Cerebellar nuclear complex (tissue), 1 donor: ENCODE data around the gene RNF31.
"Not testable (repeated sequence)": the region's sequence is repeated elsewhere in the genome, so short reads cannot be mapped to it uniquely, and the experiment has no call there.

ENCODE experiments used
- DNase-seq, 2 experiments: peaks; one replicate each; lab custom pipeline; 2025; lab: John Stamatoyannopoulos, UW

The RNF31 gene

DNA sequence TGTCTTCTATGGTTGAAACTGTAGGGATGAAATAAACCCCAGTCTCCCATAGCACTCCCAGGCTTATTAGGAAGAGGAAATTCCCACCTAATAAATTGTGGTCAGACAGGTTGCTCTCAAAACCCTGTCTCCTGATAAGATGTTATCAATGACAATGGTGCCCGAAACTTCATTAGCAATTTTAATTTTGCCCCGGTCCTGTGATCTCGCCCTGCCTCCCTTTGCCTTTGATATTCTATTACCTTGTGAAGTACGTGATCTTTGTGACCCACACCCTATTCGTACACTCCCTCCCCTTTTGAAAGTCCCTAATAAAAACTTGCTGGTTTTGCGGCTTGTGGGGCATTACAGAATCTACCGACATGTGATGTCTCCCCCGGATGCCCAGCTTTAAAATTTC, 55.2 kb downstream of the RNF31 start:
- not testable (repeated sequence) for DNase-seq

DNA sequence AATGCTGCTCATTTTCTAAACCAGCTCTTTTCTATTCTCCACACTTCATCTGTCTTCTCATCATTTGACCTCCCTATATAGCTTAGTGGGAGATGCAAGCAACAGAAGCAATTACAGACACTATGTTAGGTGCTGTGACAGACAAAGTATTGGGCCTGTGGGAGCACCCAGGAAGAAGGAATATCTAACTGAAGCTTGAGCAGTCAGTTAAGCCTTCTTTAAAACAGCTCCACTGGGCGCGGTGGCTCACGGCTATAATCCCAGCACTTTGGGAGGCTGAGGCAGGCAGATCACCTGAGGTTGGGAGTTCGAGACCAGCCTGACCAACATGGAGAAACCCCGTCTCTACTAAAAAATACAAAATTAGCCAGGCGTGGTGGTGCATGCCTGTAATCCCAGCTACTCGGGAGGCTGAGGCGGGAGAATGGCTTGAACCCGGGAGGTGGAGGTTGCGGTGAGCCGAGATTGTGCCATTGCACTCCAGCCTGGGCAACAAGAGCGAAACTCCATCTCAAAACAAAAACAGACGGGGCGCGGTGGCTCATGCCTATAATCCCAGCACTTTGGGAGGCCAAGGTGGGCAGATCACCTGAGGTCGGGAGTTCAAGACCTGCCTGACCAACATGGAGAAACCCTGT, 56.1 kb downstream of the RNF31 start:
- not testable (repeated sequence) for DNase-seq

- DNase-seq = no peak
Observed at GRCh38 chr14:24204163-24205146, 57.2 kb downstream of the RNF31 start.

GRCh38 chr14:24206260-24207103, 59.2 kb downstream of the RNF31 start:
- DNase-seq = no peak

- DNase-seq = no peak
Observed at GRCh38 chr14:24207104-24207551, 59.8 kb downstream of the RNF31 start.

DNA sequence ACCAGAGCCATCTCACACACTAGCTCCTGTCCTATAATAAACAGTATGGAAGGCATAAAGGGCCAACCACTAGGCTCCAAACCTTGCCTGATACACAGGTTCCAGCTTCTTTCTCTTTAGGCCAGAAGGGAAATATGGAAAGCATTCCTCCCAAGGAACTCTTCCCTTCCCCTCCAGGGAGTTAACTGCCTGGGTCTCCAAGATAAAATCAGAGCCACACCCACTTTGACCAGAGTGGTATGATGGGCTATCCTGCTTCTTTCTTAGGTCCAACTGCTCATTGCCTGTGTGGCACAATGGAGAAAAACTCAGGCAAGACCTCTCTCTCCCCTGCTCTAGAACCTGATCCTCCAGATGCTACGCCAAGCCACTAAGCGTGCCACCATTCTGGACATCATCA, 60.3 kb downstream of the RNF31 start:
- DNase-seq = no peak
